HUES6 (cell line): ENCODE data around the gene HMGXB3.
A peak's percentile ranks its signal among the peaks of the same experiment; 100 is the strongest.

Source experiments
- H3K27ac ChIP-seq: 2 replicates; pipeline ENCODE4 v1.7.0; 2013; ENCODE audit warnings: low read depth, mild to moderate bottlenecking, low read length, inconsistent platforms
- H3K27me3 ChIP-seq: 2 replicates; pipeline ENCODE4 v1.6.1; 2013; ENCODE audit warnings: low read length; ENCODE audit not compliant: control insufficient read depth, insufficient read depth
- H3K36me3 ChIP-seq: 2 replicates; pipeline ENCODE4 v1.6.1; 2013; ENCODE audit warnings: low read length; ENCODE audit not compliant: control insufficient read depth, insufficient read depth
- H3K4me1 ChIP-seq: 2 replicates; pipeline ENCODE4 v1.6.1; 2013; ENCODE audit warnings: low read length; ENCODE audit not compliant: control insufficient read depth, insufficient read depth
- H3K4me3 ChIP-seq: 2 replicates; pipeline ENCODE4 v1.5.1; 2013; ENCODE audit warnings: low read depth, low read length
- H3K9ac ChIP-seq: one replicate; pipeline ENCODE4 v1.6.1; 2013; ENCODE audit warnings: mild to moderate bottlenecking, low read length
- H3K9me3 ChIP-seq: 2 replicates; pipeline ENCODE4 v1.6.1; 2013; ENCODE audit warnings: low read depth, low read length; ENCODE audit not compliant: control insufficient read depth, insufficient read depth

HMGXB3 gene

DNA sequence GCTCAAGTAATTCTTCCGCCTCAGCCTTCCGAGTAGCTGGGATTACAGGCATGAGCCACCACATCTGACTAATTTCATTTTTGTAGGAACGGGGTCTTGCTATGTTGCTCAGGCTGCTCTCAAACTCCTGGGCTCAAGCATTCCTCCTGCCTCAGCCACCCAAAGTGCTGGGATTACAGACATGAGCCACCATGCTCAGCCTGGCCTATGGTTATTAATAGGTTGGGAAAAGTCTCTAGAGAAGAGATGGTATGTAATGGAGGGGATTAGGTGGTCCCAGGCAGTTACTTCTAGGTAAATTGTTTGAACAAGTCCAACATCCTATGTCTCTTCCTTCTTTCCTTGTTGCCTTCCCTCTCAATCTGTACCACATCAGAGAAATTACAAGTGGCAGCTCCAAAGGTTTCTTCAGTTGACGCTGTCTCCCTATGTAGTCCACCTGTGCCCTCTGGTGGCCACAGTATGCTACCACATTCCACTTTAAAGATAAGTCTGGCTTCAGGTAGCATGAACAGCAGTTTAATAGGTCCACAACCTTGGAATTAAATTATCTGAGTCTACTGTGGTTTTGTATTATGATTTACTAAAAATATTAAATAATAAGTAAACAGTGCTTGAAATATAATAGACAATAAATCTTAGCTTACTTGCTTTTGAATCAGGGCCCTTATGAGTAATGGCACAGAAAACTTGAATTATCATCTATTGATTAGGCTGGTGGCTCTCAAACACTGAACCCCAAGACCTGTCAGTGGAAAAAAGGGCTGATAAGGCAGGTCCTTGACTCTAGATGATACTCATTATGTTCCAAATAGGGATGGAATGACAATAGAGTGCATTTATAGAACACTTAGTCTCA, 9.8 kb upstream of the HMGXB3 start:
- Histone ChIP-seq H3K9me3 (no peaks in the 10 kb centered on the region), H3K36me3 (peaks cover 8% of the 10 kb centered on the region; the same call in 1 of the 2 replicates), H3K27me3 (no peaks in the 10 kb centered on the region), H3K4me1 (no peaks in the 10 kb centered on the region), H3K27ac (no peak overlapping the region), H3K4me3 (no peak overlapping the region), H3K9ac (no peak overlapping the region)

DNA sequence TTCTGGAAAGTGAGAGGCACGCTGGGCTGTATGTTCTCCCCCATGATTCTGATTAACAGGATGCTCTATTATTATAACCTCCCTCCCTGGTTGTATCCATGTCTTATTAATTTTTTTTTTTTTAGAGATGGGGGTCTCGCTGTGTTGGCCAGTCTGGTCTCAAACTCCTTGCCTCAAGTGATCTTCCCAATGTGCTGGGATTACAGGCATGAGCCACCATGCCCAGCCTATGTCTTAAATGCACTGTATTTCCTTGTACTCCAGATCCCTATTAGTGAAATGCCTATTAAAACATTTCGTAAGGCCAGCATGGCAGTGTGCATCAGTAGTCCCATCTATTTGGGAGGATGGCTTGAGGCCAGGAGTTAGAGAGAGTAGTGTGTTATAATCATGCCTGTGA, 7.1 kb upstream of the HMGXB3 start:
- no peak overlapping the region for H3K9ac ChIP-seq
- no peaks in the 10 kb centered on the region for H3K27me3 ChIP-seq
- no peak overlapping the region for H3K27ac ChIP-seq
- H3K9me3 ChIP-seq: no peaks in the 10 kb centered on the region
- no peak overlapping the region for H3K4me3 ChIP-seq
- H3K4me1 ChIP-seq: no peaks in the 10 kb centered on the region
- peaks cover 8% of the 10 kb centered on the region; the same call in 1 of the 2 replicates for H3K36me3 ChIP-seq

DNA sequence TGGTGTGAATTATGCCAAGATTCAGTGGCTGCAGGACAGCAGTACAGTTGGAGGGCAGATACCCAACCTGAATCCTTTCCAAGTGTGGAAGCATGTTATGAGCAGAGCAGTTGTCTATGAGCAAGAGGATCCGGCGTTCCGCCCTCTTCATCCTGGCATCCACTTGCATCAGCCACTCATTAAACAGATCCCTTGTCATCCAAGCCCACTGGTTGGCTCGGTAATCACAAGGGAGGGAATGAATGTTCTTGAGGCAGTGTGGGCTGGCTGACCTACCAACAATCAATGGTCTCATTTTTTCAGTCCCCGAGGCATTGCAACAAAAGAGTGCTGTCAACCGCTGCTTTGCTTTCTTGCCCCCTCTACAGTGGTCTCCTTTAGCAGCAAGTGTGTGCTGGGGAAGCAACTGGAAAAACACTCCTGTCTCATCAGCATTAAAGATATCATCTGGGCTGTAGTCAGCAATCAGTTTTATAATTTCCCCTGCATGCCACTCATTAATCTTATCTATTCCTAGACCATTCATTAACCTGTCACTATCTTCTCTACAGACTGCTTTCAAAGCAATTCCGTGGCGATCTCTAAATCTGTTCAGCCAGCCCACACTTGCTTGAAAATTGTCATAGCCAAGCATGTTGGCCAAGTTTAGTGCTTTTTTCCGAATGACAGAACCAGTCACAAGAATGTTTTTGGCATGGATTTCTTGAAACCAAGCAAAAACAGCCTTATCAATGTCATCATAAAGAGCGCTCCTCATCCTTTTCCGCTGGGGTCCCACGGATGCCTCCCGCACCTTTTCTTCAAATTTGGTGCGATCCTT, 4.9 kb upstream of the HMGXB3 start:
- Histone ChIP-seq H3K36me3 (peaks cover 8% of the 10 kb centered on the region; the same call in 1 of the 2 replicates), H3K4me1 (peaks cover 7% of the 10 kb centered on the region; the same call in 1 of the 2 replicates), H3K4me3 (no peak overlapping the region), H3K27me3 (no peaks in the 10 kb centered on the region), H3K27ac (no peak overlapping the region), H3K9ac (no peak overlapping the region), H3K9me3 (no peaks in the 10 kb centered on the region)

DNA sequence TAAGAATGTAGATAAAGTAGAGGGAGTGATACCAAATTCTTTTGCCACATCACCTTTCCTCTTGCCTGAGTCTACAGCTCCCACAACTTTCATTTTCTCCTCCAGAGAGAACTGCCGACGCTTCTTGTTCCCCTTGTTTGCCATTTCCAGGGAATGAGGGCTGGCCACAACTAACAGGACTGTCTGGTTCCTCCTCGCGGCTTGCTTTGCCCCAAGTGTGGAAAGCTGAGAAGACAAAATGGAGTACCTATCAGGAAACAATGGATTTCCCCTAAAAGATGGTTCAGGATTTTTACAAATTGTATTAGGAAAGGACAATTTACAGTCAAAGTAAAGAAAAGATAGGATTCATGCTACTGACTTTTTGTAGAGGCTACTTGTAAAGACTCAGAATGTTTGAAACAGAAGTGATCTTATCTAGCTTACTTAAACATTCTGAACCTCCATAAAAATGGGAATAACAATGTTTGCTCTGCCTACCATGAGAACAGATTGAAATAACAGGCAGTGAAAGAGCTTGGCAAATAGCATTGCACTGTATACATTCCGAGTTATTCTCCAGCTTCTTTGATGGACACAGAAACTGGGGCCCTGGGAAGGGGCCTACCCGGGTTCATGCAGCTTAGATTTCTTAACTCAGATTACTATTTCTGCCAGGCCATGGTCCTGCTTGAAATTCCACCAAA, 4.2 kb upstream of the HMGXB3 start:
- no peak overlapping the region for H3K4me3 ChIP-seq
- H3K9ac ChIP-seq: no peak overlapping the region
- H3K27ac ChIP-seq: no peak overlapping the region
- H3K36me3 ChIP-seq: peaks cover 8% of the 10 kb centered on the region; the same call in 1 of the 2 replicates
- H3K9me3 ChIP-seq: no peaks in the 10 kb centered on the region
- peaks cover 7% of the 10 kb centered on the region; the same call in 1 of the 2 replicates for H3K4me1 ChIP-seq
- no peaks in the 10 kb centered on the region for H3K27me3 ChIP-seq

DNA sequence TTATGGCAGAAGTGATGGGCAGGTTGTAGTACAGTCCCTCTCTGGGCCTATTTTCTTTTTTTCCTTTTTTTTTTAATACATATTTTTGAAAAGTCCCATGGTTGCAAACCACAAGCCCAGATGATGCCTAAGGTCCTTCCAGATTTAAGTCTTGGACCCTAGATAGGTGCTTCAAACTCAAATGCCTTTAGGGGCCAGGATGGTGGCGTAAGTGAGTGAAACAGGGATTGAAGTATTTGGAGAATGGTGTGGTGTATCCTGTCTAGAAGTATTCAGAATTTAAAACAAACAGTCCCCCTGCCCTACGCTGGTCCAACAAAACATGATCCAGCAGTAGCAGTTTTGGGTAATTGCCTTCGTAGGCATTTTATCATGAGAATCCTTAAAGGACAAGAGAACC, 2.3 kb upstream of the HMGXB3 start:
- peaks cover 12% of the 10 kb centered on the region for H3K4me1 ChIP-seq
- H3K27me3 ChIP-seq: no peaks in the 10 kb centered on the region

DNA sequence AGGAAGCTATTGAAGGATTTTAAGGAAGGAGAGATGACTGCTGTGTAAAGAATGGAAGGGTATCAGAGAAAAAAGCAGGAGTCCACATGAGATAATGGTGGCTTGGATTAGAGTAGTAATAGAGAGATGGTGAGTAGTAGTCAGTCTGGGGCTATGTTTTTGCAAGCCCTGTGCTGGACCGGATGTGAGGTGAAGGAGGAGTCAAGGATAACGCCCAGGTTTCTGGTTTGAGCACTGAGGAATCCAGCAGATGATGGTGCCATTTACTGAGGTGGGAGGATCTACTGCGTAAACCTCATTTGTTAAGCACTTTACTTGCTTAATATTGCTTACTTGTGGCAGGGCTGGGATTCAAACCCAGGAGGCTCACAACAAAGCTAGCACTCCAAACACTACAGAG, 1.2 kb upstream of the HMGXB3 start:
- Histone ChIP-seq H3K27me3 (no peaks in the 10 kb centered on the region), H3K27ac (no peak overlapping the region), H3K4me3 (peak overlapping the region; percentile 81), H3K9ac (no peak overlapping the region), H3K4me1 (peaks cover 12% of the 10 kb centered on the region), H3K9me3 (no peaks in the 10 kb centered on the region), H3K36me3 (peaks cover 8% of the 10 kb centered on the region)

More for the DNA sequence above, 2.3 kb upstream of the HMGXB3 start:
- Histone ChIP-seq H3K4me3 (no peak overlapping the region), H3K9ac (no peak overlapping the region), H3K36me3 (peaks cover 8% of the 10 kb centered on the region), H3K9me3 (no peaks in the 10 kb centered on the region), H3K27ac (no peak overlapping the region)

DNA sequence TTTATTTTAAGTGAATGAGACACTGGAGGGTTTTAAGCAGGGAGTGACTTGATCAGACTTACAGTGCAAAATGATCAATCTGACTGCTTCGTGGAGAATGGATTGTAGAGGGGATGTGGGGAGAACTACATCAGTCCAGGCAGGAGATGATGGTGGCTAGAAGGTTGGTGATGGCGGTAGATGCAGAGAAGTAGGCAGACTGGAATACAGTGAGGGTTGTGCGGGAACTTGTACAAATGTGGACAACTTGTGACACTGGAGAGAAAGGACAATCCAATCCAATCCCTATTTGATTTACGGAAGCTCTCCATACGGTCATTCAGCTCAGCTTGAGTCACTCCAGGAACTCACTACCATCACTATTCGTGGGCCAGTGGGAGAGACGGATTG, 678 bp upstream of the HMGXB3 start:
- H3K36me3 ChIP-seq: peaks cover 12% of the 10 kb centered on the region
- H3K4me1 ChIP-seq: peaks cover 12% of the 10 kb centered on the region
- H3K4me3 ChIP-seq: peak overlapping the region; percentile 81
- H3K27me3 ChIP-seq: no peaks in the 10 kb centered on the region
- no peaks in the 10 kb centered on the region for H3K9me3 ChIP-seq
- H3K27ac ChIP-seq: 0 out of 2 replicates have a peak overlapping the region, but pooled peaks have one; percentile 65
- peak overlapping the region; percentile 79 for H3K9ac ChIP-seq

DNA sequence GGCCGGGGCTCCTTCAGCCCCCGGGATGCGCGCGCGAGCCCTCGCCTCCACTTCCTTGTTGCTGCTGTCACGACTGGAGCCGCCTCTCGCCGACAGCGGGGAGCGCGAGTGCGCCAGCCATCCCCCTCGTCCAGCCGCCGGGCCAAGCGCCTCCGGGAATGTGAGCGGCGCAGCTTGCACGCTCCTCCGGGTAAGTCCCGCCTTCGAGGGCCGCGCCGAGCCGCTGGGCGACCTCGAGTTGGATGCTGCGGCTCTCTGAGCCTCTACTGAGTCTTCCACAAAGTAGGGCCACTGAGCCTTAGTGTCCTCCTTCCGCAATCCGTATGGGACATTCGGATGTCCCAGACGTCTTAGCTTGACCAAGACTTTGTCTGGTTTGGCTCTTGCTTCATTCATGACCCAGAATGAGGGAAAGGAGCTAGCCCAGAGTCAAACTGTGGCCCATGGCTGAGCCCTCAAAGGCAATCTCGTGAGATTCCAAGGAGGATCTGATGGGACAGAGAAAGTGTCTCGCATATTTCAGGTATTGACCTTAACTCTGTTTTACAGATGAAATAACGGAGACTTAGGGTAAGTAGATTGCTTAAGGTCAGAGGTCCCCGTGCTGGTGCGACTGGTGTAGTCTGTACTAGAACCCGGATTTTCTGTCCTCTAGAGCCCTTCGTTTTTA, 586 bp downstream of the HMGXB3 start:
- no peaks in the 10 kb centered on the region for H3K9me3 ChIP-seq
- H3K4me1 ChIP-seq: peaks cover 12% of the 10 kb centered on the region
- H3K36me3 ChIP-seq: peaks cover 12% of the 10 kb centered on the region
- H3K27me3 ChIP-seq: no peaks in the 10 kb centered on the region
- peak overlapping the region; percentile 65; the same call in 1 of the 2 replicates for H3K27ac ChIP-seq
- peak overlapping the region; percentile 93 for H3K9ac ChIP-seq
- H3K4me3 ChIP-seq: peak overlapping the region; percentile 81

DNA sequence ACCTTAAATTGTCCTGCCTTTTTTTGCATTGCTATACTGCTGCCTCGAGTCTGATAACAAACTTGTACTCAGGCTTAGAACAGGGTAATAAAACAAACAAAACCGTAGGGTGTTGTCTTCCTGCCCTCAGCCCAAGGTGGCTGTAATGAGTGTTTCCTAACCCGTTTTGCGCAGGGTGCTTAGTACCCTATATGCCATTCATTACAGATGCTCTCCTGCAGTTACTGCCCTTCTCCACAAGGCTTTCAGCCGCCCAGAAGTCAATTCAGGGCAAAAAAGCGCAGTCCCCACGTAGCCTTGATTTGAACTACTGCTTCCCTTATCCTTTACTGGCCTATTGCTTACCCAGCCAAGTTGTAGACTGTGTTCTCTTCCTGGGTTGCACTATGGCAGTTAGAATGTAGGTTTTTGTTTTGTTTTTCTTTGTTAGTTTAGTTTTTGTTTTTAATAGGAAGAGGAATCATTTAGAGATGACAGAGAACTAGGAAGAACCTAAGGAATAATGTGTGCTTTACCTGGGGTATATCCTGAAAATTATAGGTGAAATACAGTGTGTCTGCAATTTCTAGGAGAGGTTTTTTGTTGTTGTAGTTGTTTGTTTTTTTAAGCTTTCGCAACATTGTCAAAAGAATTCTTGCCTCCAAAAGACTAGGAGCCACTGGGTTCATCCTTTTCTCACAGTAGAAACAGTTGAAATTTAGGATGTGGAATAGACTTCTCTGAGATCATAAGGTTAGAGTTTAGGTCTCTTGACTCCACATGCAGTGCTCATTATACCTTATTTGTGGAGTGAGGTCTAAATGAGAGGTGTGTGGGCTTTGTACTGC, 1.3 kb downstream of the HMGXB3 start:
- H3K4me1 ChIP-seq: peaks cover 12% of the 10 kb centered on the region
- H3K9ac ChIP-seq: peak overlapping the region; percentile 93
- H3K27me3 ChIP-seq: no peaks in the 10 kb centered on the region
- peaks cover 19% of the 10 kb centered on the region for H3K36me3 ChIP-seq
- peak overlapping the region; percentile 81 for H3K4me3 ChIP-seq
- no peak overlapping the region for H3K27ac ChIP-seq
- no peaks in the 10 kb centered on the region for H3K9me3 ChIP-seq

DNA sequence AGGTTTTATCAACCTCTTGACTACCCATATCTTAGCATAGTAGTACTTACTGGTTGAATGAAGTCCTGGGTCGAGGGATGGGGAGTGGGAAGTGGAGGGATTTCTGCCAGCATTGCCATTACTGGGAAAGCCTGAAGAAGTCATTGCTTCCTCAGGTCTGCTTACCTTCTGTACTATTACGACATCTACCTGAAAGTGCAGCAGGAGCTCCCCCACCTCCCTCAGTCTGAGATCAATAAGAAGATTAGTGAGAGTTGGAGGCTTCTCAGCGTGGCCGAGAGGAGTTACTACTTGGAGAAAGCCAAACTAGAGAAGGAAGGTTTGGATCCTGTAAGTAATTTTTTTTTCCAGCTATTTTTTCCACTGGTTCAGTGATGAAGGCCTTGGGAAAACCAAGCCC, 5.8 kb downstream of the HMGXB3 start:
- peaks cover 63% of the 10 kb centered on the region for H3K36me3 ChIP-seq
- H3K4me1 ChIP-seq: peaks cover 5% of the 10 kb centered on the region; the same call in 1 of the 2 replicates
- H3K9me3 ChIP-seq: no peaks in the 10 kb centered on the region
- no peaks in the 10 kb centered on the region for H3K27me3 ChIP-seq
- no peak overlapping the region for H3K27ac ChIP-seq
- H3K4me3 ChIP-seq: no peak overlapping the region
- H3K9ac ChIP-seq: no peak overlapping the region
